NCI-H146 treated with DMSO at 0.1 percent for 48 hours (cell line): ENCODE measurements around the gene PRELID3B.
"Not testable (repeated sequence)": the region's sequence is repeated elsewhere in the genome, so short reads cannot be mapped to it uniquely, and the experiment has no call there.

ENCODE experiments used
- DNase-seq: peaks from one replicate; lab custom pipeline; 2025; ENCODE audit not compliant: unreplicated experiment; lab: John Stamatoyannopoulos, UW

The PRELID3B gene

GRCh38 chr20:59026904-59027740, 15.5 kb downstream of the PRELID3B start:
- no peak for DNase-seq

GRCh38 chr20:59025511-59025910, 17.1 kb downstream of the PRELID3B start:
- DNase-seq = no peak

- no peak for DNase-seq
Measured at GRCh38 chr20:59025086-59025485, 17.5 kb downstream of the PRELID3B start.

GRCh38 chr20:59024111-59024530, 18.5 kb downstream of the PRELID3B start:
- no peak for DNase-seq

- DNase-seq = no peak
Measured at GRCh38 chr20:59023616-59024015, 19.0 kb downstream of the PRELID3B start.

GRCh38 chr20:59022754-59023153, 19.8 kb downstream of the PRELID3B start:
- DNase-seq = no peak

- no peak for DNase-seq
Measured at GRCh38 chr20:59020938-59021551, 21.5 kb downstream of the PRELID3B start.

GRCh38 chr20:59019217-59019616, 23.4 kb downstream of the PRELID3B start, which contains the start of gene TUBB1:
Gene TUBB1 (plus strand): TSS chr20:59019429. CDS start chr20:59019523, 94 bp downstream.
- no peak for DNase-seq

- DNase-seq = no peak
Measured at GRCh38 chr20:59018817-59019216, 23.8 kb downstream of the PRELID3B start.

- DNase-seq = no peak
Measured at GRCh38 chr20:59017493-59018231, 24.9 kb downstream of the PRELID3B start.

GRCh38 chr20:59016795-59017492, 25.6 kb downstream of the PRELID3B start:
- DNase-seq = no peak

GRCh38 chr20:59015812-59016711, 26.5 kb downstream of the PRELID3B start:
- DNase-seq = no peak

- no peak for DNase-seq
Measured at GRCh38 chr20:59015411-59015810, 27.2 kb downstream of the PRELID3B start.

- DNase-seq = no peak
Measured at GRCh38 chr20:59014680-59015389, 27.8 kb downstream of the PRELID3B start.

- DNase-seq = no peak
Measured at GRCh38 chr20:59013959-59014608, 28.5 kb downstream of the PRELID3B start.

GRCh38 chr20:59013031-59013951, 29.3 kb downstream of the PRELID3B start:
- no peak for DNase-seq

- DNase-seq = not testable (repeated sequence)
Measured at GRCh38 chr20:59011874-59012157, 30.8 kb downstream of the PRELID3B start.
